Measurements from ENCODE around the gene BUD23. TPM values are rescaled to one million over a fixed set of nuclear protein-coding genes. Genes with fewer than 3 reads are reported as not detected.
"Not testable (repeated sequence)": the region's sequence is repeated elsewhere in the genome, so short reads cannot be mapped to it uniquely, and the experiment has no call there.

BUD23 gene
- total and polyA plus RNA-seq, 7 donors, result 50.4 to 155 (median 96.2) TPM

GRCh38 chr7:73652541-73652949 lies 30.9 kb upstream of the BUD23 start:
- Histone ChIP-seq H3K36me3 (ENCODE audit: insufficient read depth in 1 of 2, low read depth in 1 of 2) (no peaks in the 10 kb centered on the region), H3K27ac (no peak overlapping the region), H3K4me1 (no peaks in the 10 kb centered on the region), H3K9me3 (no peaks in the 10 kb centered on the region), H3K4me3 (no peak overlapping the region), H3K27me3 (ENCODE audit: insufficient read depth in 3 of 3, low read length in 2 of 3) (peaks cover 0 to 18% (median 11%) of the 10 kb centered on the region in 3 donors)
- 59 to 72% (median 69%) methylated on average over 10 to 11 of the region's 11 CpGs for whole genome bisulfite sequencing, 3 donors
- intact Hi-C loops (cut with DNase I), result no loop called here
- TF ChIP-seq CTCF (IDR thresholded peaks at IDR 0.05), result no peak
- no peak for ATAC-seq
- no peak for DNase-seq

DNA sequence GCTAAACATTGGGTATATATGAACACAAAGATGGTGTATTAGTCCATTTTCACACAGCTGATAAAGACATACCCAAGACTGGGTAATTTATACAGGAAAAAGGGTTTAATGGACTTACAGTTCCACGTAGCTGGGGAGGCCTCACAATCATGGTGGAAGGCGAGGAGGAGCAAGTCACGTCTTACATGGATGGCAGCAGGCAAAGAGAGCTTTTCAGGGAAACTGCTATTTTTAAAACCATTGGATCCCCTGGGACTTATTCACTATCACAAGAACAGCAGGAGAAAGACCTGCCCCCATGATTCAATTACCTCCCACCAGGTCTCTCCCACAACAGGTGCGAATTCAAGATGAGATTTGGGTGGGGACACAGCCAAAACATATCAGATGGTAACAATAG lies 28.1 kb upstream of the BUD23 start:
- H3K4me1 ChIP-seq; H3K27me3 ChIP-seq (ENCODE audit: insufficient read depth in 3 of 3, low read length in 2 of 3); H3K4me3 ChIP-seq; ATAC-seq; intact Hi-C loops (cut with DNase I); H3K27ac ChIP-seq; H3K36me3 ChIP-seq (ENCODE audit: insufficient read depth in 1 of 2, low read depth in 1 of 2); DNase-seq; H3K9me3 ChIP-seq: not testable (repeated sequence)
- 71 to 86% (median 83%) methylated on average over 4 of the region's 4 CpGs for WGBS, 3 donors

- TF ChIP-seq CTCF (IDR thresholded peaks at IDR 0.05), result no peak
- intact Hi-C loops (cut with DNase I), result no loop called here
Measured at GRCh38 chr7:73659983-73660382, 23.4 kb upstream of the BUD23 start.

DNA sequence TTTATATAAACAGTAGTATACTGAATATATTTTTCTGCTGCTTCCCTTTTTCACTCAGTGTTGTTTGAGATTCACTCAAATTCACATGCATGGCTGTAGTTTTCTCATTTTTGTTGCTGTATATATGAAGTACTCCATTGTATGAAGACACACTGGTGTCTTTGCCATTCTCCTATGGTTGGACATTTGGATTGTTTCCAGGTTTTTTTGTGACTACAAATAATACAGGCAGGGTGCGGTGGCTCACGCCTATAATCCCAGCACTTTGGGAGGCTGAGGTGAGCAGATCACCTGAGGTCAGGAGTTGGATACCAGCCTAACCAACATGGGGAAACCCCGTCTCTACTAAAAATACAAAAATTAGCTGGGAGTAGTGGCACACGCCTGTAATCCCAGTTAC lies 22.8 kb upstream of the BUD23 start:
- ATAC-seq; H3K4me3 ChIP-seq; intact Hi-C loops (cut with DNase I); H3K27ac ChIP-seq; DNase-seq; H3K9me3 ChIP-seq; H3K27me3 ChIP-seq (ENCODE audit: insufficient read depth in 3 of 3, low read length in 2 of 3); H3K36me3 ChIP-seq (ENCODE audit: insufficient read depth in 1 of 2, low read depth in 1 of 2); H3K4me1 ChIP-seq: not testable (repeated sequence)
- 56 to 72% (median 60%) methylated on average over 4 of the region's 4 CpGs for WGBS, 3 donors

More at GRCh38 chr7:73659983-73660382, 23.4 kb upstream of the BUD23 start:
- H3K4me3 ChIP-seq, result no peak overlapping the region
- no peaks in the 10 kb centered on the region for H3K27me3 ChIP-seq (ENCODE audit: insufficient read depth in 3 of 3, low read length in 2 of 3)
- no peaks in the 10 kb centered on the region for H3K9me3 ChIP-seq
- no peaks in the 10 kb centered on the region for H3K36me3 ChIP-seq (ENCODE audit: insufficient read depth in 1 of 2, low read depth in 1 of 2)
- no peak for DNase-seq
- WGBS, 3 donors, result 47 to 58% (median 58%) methylated on average over 8 of the region's 8 CpGs
- no peaks in the 10 kb centered on the region for H3K4me1 ChIP-seq
- H3K27ac ChIP-seq, result no peak overlapping the region
- ATAC-seq, result no peak

- Histone ChIP-seq H3K4me3 (no peak overlapping the region), H3K9me3 (no peaks in the 10 kb centered on the region), H3K4me1 (no peaks in the 10 kb centered on the region), H3K36me3 (ENCODE audit: insufficient read depth in 1 of 2, low read depth in 1 of 2) (no peaks in the 10 kb centered on the region), H3K27ac (no peak overlapping the region), H3K27me3 (ENCODE audit: insufficient read depth in 3 of 3, low read length in 2 of 3) (no peaks in the 10 kb centered on the region)
- no peak for ATAC-seq
- DNase-seq, result no peak
- intact Hi-C loops (cut with DNase I), result no loop called here
- no peak for TF ChIP-seq CTCF (IDR thresholded peaks at IDR 0.05)
Measured at GRCh38 chr7:73663033-73663432, 20.4 kb upstream of the BUD23 start.
